ENCODE results near the gene RNF44. TPM values are rescaled to one million over a fixed set of nuclear protein-coding genes. Genes with fewer than 3 reads are reported as not detected.

Gene RNF44
- total and polyA plus RNA-seq, 4 donors = 3.2 to 6.4 (median 4.7) TPM

DNA sequence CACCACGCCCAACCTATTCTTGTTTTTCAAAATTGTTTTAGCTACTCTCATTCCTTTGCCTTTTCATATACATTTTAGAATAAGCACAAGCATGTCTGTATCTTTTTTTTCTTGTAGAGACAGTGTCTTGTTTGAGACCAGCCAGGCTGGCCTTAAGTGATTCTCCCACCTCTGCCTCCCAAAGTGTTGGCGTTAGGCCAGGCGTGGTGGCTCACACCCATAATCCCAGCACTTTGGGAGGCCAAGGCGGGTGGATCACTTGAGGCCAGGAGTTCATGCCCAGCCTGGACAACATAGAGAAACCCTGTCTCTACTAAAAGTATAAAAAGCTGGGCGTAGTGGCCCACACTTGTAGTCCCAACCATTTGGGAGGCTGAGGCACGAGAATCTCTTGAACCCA is 13.1 kb downstream of the RNF44 start:
- no peak for DNase-seq (ENCODE audit: low spot score)
- TF ChIP-seq MAX (IDR thresholded peaks at IDR 0.05) = no peak
- Histone ChIP-seq H3K36me3 (ENCODE audit: control insufficient read depth in 4 of 4, insufficient read depth in 3 of 4, low read depth in 1 of 4, low read length in 3 of 4) (peaks cover 0 to 21% (median 16%) of the 10 kb centered on the region in 4 donors), H3K9ac (ENCODE audit: low read depth in 1 of 2, low read length in 2 of 2) (no peak overlapping the region), H3K9me3 (ENCODE audit: control insufficient read depth in 4 of 4, low read length in 3 of 4) (no peaks in the 10 kb centered on the region), H3K27ac (ENCODE audit: low read depth in 1 of 2, low read length in 2 of 2) (no peak overlapping the region), H3K27me3 (ENCODE audit: control insufficient read depth in 4 of 4, insufficient read depth in 4 of 4, low read length in 3 of 4) (no peaks in the 10 kb centered on the region), H3K4me1 (ENCODE audit: control insufficient read depth in 4 of 4, insufficient read depth in 4 of 4, low read length in 3 of 4) (no peaks in the 10 kb centered on the region), H3K4me3 (ENCODE audit: low read depth in 1 of 3, low read length in 3 of 3) (no peak overlapping the region)
- WGBS = 94% methylated on average over 6 of the region's 6 CpGs

- H3K27me3 ChIP-seq (ENCODE audit: control insufficient read depth in 4 of 4, insufficient read depth in 4 of 4, low read length in 3 of 4) = no peaks in the 10 kb centered on the region
- no peak overlapping the region for H3K4me3 ChIP-seq (ENCODE audit: low read depth in 1 of 3, low read length in 3 of 3)
- no peaks in the 10 kb centered on the region for H3K36me3 ChIP-seq (ENCODE audit: control insufficient read depth in 4 of 4, insufficient read depth in 3 of 4, low read depth in 1 of 4, low read length in 3 of 4)
- no peak overlapping the region for H3K27ac ChIP-seq (ENCODE audit: low read depth in 1 of 2, low read length in 2 of 2)
- no peaks in the 10 kb centered on the region for H3K9me3 ChIP-seq (ENCODE audit: control insufficient read depth in 4 of 4, low read length in 3 of 4)
- no peaks in the 10 kb centered on the region for H3K4me1 ChIP-seq (ENCODE audit: control insufficient read depth in 4 of 4, insufficient read depth in 4 of 4, low read length in 3 of 4)
- TF ChIP-seq, protein P1, sequence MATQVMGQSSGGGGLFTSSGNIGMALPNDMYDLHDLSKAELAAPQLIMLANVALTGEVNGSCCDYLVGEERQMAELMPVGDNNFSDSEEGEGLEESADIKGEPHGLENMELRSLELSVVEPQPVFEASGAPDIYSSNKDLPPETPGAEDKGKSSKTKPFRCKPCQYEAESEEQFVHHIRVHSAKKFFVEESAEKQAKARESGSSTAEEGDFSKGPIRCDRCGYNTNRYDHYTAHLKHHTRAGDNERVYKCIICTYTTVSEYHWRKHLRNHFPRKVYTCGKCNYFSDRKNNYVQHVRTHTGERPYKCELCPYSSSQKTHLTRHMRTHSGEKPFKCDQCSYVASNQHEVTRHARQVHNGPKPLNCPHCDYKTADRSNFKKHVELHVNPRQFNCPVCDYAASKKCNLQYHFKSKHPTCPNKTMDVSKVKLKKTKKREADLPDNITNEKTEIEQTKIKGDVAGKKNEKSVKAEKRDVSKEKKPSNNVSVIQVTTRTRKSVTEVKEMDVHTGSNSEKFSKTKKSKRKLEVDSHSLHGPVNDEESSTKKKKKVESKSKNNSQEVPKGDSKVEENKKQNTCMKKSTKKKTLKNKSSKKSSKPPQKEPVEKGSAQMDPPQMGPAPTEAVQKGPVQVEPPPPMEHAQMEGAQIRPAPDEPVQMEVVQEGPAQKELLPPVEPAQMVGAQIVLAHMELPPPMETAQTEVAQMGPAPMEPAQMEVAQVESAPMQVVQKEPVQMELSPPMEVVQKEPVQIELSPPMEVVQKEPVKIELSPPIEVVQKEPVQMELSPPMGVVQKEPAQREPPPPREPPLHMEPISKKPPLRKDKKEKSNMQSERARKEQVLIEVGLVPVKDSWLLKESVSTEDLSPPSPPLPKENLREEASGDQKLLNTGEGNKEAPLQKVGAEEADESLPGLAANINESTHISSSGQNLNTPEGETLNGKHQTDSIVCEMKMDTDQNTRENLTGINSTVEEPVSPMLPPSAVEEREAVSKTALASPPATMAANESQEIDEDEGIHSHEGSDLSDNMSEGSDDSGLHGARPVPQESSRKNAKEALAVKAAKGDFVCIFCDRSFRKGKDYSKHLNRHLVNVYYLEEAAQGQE (IDR thresholded peaks at IDR 0.05) = no peak
- TF ChIP-seq, protein P2, sequence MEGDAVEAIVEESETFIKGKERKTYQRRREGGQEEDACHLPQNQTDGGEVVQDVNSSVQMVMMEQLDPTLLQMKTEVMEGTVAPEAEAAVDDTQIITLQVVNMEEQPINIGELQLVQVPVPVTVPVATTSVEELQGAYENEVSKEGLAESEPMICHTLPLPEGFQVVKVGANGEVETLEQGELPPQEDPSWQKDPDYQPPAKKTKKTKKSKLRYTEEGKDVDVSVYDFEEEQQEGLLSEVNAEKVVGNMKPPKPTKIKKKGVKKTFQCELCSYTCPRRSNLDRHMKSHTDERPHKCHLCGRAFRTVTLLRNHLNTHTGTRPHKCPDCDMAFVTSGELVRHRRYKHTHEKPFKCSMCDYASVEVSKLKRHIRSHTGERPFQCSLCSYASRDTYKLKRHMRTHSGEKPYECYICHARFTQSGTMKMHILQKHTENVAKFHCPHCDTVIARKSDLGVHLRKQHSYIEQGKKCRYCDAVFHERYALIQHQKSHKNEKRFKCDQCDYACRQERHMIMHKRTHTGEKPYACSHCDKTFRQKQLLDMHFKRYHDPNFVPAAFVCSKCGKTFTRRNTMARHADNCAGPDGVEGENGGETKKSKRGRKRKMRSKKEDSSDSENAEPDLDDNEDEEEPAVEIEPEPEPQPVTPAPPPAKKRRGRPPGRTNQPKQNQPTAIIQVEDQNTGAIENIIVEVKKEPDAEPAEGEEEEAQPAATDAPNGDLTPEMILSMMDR (IDR thresholded peaks at IDR 0.05; ENCODE audit: low read depth, low read length, missing input control) = no peak
- WGBS = 83% methylated on average over 10 of the region's 10 CpGs
- no peak for DNase-seq (ENCODE audit: low spot score)
- no peak overlapping the region for H3K9ac ChIP-seq (ENCODE audit: low read depth in 1 of 2, low read length in 2 of 2)
Measured at GRCh38 chr5:176521699-176522263, 15.4 kb downstream of the RNF44 start.

DNA sequence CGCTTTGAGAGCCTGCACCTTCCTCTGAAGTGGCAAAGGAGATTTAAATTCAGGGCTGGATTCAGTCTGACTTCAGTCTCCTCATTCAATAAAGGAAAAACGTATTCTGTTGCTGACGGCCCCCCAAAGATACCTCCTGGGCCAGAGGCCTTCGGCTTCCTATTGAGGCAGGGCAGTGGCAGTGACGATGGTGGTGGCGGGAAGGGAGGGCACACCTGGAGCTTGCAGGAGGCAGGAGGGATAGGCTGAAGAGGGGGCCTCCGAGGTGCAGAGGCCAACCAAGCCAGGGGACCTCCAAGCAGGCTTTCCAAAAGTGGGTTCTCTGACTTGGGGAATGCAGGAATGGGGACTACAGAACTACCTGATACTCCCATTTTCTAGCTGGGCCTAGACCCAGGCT is 15.9 kb downstream of the RNF44 start:
- TF ChIP-seq JUND (IDR thresholded peaks at IDR 0.05) (no peak), GABPA (IDR thresholded peaks at IDR 0.05 in 1 of 2, conservative IDR thresholded peaks at IDR 0.05 in 1 of 2) (no peak), NR2F2 (IDR thresholded peaks at IDR 0.05) (no peak), FOXA2 (IDR thresholded peaks at IDR 0.05) (no peak), HNF4G (IDR thresholded peaks at IDR 0.05) (no peak), RXRA (IDR thresholded peaks at IDR 0.05) (no peak), EGR1 (IDR thresholded peaks at IDR 0.05; ENCODE audit: low read depth in 2 of 2) (no peak), SP1 (IDR thresholded peaks at IDR 0.05) (no peak), MAX (IDR thresholded peaks at IDR 0.05) (no peak)
- no peak overlapping the region for H3K9ac ChIP-seq (ENCODE audit: low read depth in 1 of 2, low read length in 2 of 2)
- H3K4me1 ChIP-seq (ENCODE audit: control insufficient read depth in 4 of 4, insufficient read depth in 4 of 4, low read length in 3 of 4) = no peaks in the 10 kb centered on the region
- no peaks in the 10 kb centered on the region for H3K27me3 ChIP-seq (ENCODE audit: control insufficient read depth in 4 of 4, insufficient read depth in 4 of 4, low read length in 3 of 4)
- no peaks in the 10 kb centered on the region for H3K9me3 ChIP-seq (ENCODE audit: control insufficient read depth in 4 of 4, low read length in 3 of 4)
- no peaks in the 10 kb centered on the region for H3K36me3 ChIP-seq (ENCODE audit: control insufficient read depth in 4 of 4, insufficient read depth in 3 of 4, low read depth in 1 of 4, low read length in 3 of 4)
- H3K27ac ChIP-seq (ENCODE audit: low read depth in 1 of 2, low read length in 2 of 2) = no peak overlapping the region
- DNase-seq (ENCODE audit: low spot score) = no peak
- H3K4me3 ChIP-seq (ENCODE audit: low read depth in 1 of 3, low read length in 3 of 3) = no peak overlapping the region
- 89% methylated on average over 7 of the region's 7 CpGs for WGBS

Measured in liver (tissue), 9 donors.